B cell (primary cell): ENCODE data around the gene PREX1.

Source experiments
- CTCF ChIP-seq: fragments of 200-600 bp; IDR thresholded peaks from one replicate; pipeline ENCODE4 v1.8.0; 2022; ENCODE audit warnings: antibody characterized with exemption, mild to moderate bottlenecking
- EZH2 ChIP-seq: IDR thresholded peaks from 2 replicates; pipeline ENCODE4 v1.6.1; 2012; ENCODE audit warnings: borderline replicate concordance, low read depth, mild to moderate bottlenecking, moderate library complexity, low read length; ENCODE audit not compliant: insufficient read depth, poor library complexity, severe bottlenecking

GRCh38 chr20:48823960-48824498 is 3.8 kb downstream of the PREX1 start:
- no peak for TF ChIP-seq EZH2
- no peak for TF ChIP-seq CTCF
